HepG2 (cell line): ENCODE data around the gene MRPL43. TPM values are rescaled to one million over a fixed set of nuclear protein-coding genes. Genes with fewer than 3 reads are reported as not detected.
A peak's percentile ranks its signal among the peaks of the same experiment; 100 is the strongest.

Experiments used
- E2F5 ChIP-seq: sonication (generic); formaldehyde crosslinking; conservative IDR thresholded peaks from 2 replicates; pipeline ENCODE4 v1.4.0; 2020; ENCODE audit warnings: missing genetic modification reagents
- HNF1A ChIP-seq, 2 experiments: sonication (generic) in 1 of 2; formaldehyde crosslinking in 1 of 2; IDR thresholded peaks; 2 replicates each; pipeline versions ENCODE4 v1.4.0 to v1.6.1; 2016 to 2020; ENCODE audit warnings: borderline replicate concordance in 1 of 2, low read depth in 1 of 2, mild to moderate bottlenecking in 1 of 2, missing genetic modification reagents in 1 of 2
- KDM6A ChIP-seq: IDR thresholded peaks from 2 replicates; pipeline ENCODE4 v1.6.1; 2016; ENCODE audit warnings: low read depth
- MTA3 ChIP-seq: sonication (generic); formaldehyde crosslinking; IDR thresholded peaks from 2 replicates; pipeline ENCODE4 v1.4.0; 2020; ENCODE audit warnings: missing genetic modification reagents
- NCOA1 ChIP-seq: sonication (generic); formaldehyde crosslinking; IDR thresholded peaks from 2 replicates; pipeline ENCODE4 v1.9.0; 2021; ENCODE audit warnings: missing genetic modification reagents
- NFE2 ChIP-seq: sonication (generic); formaldehyde crosslinking; IDR thresholded peaks from 2 replicates; pipeline ENCODE4 v1.4.0; 2020; ENCODE audit warnings: missing genetic modification reagents
- NFIC ChIP-seq: IDR thresholded peaks from 2 replicates; pipeline ENCODE4 v1.6.1; 2012; ENCODE audit warnings: mild to moderate bottlenecking, low read length, inconsistent platforms
- POLR2AphosphoS2 ChIP-seq: IDR thresholded peaks from 2 replicates; pipeline ENCODE4 v1.6.1; 2011; ENCODE audit warnings: low read depth, low read length, improper control_type of control experiment
- SAFB2 ChIP-seq: sonication (generic); formaldehyde crosslinking; IDR thresholded peaks from 2 replicates; pipeline ENCODE4 v1.5.1; 2020; ENCODE audit warnings: missing genetic modification reagents, low read depth, mild to moderate bottlenecking, borderline replicate concordance
- TIGD3 ChIP-seq: sonication (generic); formaldehyde crosslinking; IDR thresholded peaks from 2 replicates; pipeline ENCODE4 v1.5.1; 2020; ENCODE audit warnings: mild to moderate bottlenecking, missing genetic modification reagents, borderline replicate concordance
- ZBTB2 ChIP-seq: sonication (generic); formaldehyde crosslinking; IDR thresholded peaks from 2 replicates; pipeline ENCODE4 v1.8.0; 2022; ENCODE audit warnings: low read depth, missing genetic modification reagents
- ZNF205 ChIP-seq: IDR thresholded peaks from 2 replicates; pipeline ENCODE4 v1.6.1; 2018; ENCODE audit warnings: missing biosample characterization, missing genetic modification reagents
- ZNF281 ChIP-seq: sonication (generic); formaldehyde crosslinking; IDR thresholded peaks from 2 replicates; pipeline ENCODE4 v1.4.0; 2020; ENCODE audit warnings: missing genetic modification reagents, borderline replicate concordance
- ZNF503 ChIP-seq: sonication (generic); formaldehyde crosslinking; IDR thresholded peaks from 2 replicates; pipeline ENCODE4 v1.4.0; 2020; ENCODE audit warnings: missing genetic modification reagents
- ZNF75D ChIP-seq: sonication (generic); formaldehyde crosslinking; IDR thresholded peaks from 2 replicates; pipeline ENCODE4 v1.8.1; 2023; ENCODE audit warnings: missing genetic modification reagents, mild to moderate bottlenecking, borderline replicate concordance
- polyA plus RNA-seq, 8 experiments: library from polyadenylated mRNA; depleted of rRNA in 3 of 8; stranded (reverse) in 7 of 8; unstranded in 1 of 8; fragments of >200 nt; fragmentation: Illumina TruSeq in 4 of 8; extraction: Trizol in 4 of 8; gene quantifications; 2 replicates each; pipeline versions ENCODE4 v1.2.1 to v1.2.3, GENCODE V29; 2011 to 2016; ENCODE audit warnings: low read depth in 4 of 8, missing spikeins in 1 of 8, mixed read lengths in 1 of 8; ENCODE audit not compliant: insufficient read depth in 1 of 8
- total RNA-seq, 5 experiments: library from RNA; depleted of rRNA; stranded (reverse); fragments of >200 nt; fragmentation: Illumina TruSeq; extraction: Trizol; gene quantifications; 2 replicates each; pipeline ENCODE4 v1.2.3, GENCODE V29; 2016; ENCODE audit warnings: low read depth in 1 of 5

Gene MRPL43
- total and polyA plus RNA-seq, 2 of the 13 experiments (the other 11 are each of a cell fraction or from before 2014, with no cell fraction given) = 71.0 to 73.7 TPM

DNA sequence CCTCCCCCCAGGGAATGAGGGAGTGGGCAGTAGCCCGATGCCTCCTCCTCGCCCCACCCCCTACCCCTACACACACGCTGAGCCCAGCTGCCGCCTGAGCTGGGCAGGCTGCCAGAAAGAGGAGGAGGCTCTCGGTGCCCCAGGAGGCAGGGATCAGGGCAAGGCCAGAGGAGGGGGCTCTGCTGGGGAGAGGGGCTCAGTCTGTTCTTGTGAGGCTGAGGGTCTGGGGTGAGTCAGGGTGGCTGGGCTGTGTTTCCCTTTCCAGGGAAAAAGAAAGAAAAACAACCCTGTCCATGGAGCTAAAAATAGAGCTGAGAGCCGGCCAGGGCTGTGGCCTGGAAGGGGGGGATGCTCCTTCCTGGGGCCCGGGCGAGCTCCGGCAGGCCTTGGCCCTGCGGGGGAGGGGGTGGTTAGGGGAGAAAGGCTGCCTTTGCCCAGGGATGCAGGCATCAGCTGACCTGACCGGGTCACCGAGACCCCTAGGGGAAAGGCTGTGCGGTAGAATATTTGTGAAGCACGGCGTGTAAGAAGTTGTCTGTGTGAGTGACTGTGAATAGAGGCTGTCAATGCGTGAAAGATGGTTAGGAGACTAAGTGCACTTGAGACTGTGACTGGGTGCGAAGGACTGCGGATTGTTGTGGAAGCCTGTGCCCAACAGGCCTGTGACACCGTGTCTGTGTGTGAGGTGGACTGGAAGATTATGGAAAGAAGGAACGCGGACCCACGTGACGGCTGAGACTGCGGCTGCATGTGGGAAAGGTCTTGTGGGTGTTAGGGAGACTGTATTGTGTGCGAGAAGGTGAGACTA lies 11.1 kb upstream of the MRPL43 start (continued):
- TF ChIP-seq ZNF75D (CRISPR knock-in tag) (no peak), ZNF205 (CRISPR knock-in tag) (no peak), TIGD3 (CRISPR knock-in tag) (no peak), SAFB2 (CRISPR knock-in tag) (no peak), NCOA1 (CRISPR knock-in tag) (no peak), ZNF503 (CRISPR knock-in tag) (0 out of 2 replicates have a peak, but pooled peaks have one; percentile 2), POLR2AphosphoS2 (no peak), E2F5 (no peak), ZBTB2 (no peak), NFIC (peak; percentile 48; the same call in 1 of the 2 replicates), ZNF281 (peak; percentile 94), HNF1A (IDR thresholded peaks at IDR 0.05; ENCODE audit: low read depth) (0 out of 2 replicates have a peak, but pooled peaks have one; percentile 41), HNF1A (CRISPR knock-in tag; IDR thresholded peaks at IDR 0.05; ENCODE audit: borderline replicate concordance) (no peak), NFE2 (CRISPR knock-in tag) (no peak), MTA3 (no peak), KDM6A (CRISPR knock-in tag) (0 out of 2 replicates have a peak, but pooled peaks have one; percentile 9)
